ENCODE results near the gene BDH1. TPM values are rescaled to one million over a fixed set of nuclear protein-coding genes. Genes with fewer than 3 reads are reported as not detected.

Gene BDH1
- total and polyA plus RNA-seq, 4 donors, result 18.7 to 57.9 (median 33.1) TPM

DNA sequence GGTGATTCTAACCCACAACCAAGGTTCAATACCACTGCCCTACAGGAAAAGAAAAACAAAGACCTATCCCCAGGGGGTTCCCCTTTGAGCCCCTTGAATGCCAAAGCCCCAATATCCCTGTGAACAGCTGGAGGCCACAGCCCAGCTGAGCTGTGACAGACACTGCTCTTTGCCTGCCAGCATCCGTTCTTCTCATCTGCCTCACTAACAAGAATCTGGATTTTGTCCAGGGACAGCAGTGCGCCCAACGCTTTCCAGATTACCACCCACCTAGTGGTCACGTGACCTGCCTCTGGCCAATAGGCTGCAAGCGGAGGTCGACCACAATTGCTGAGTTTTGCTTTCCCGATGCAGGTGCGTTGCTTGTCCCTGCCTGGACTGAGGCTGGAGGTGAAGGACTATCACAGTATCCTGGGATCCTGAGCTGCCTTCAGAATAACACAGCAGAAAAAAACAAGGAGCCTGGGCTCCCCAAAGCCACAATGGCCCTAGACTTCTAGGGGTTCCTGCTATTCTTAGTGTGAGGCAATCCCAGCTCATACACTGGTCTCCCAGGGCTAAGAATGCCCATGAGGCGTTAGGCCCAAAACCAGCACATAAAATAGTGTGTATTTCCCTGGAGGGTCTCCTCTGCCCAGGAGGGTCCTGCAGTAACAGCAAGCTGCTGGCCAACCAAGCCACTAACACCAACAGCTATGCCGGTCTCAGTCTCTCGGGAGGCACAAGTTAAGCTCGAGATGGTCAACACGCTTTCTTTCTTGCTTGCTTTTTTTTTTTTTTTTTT is 13.8 kb downstream of the BDH1 start:
- DNase-seq (ENCODE audit: low read depth in 4 of 6, low spot score in 6 of 6), result peak in 4 of 6 donors; percentile 33 to 89 (median 69)
- peaks cover 19% of the 10 kb centered on the region for H3K36me3 ChIP-seq (ENCODE audit: control insufficient read depth, insufficient read depth, low read length)
- H3K27me3 ChIP-seq (ENCODE audit: control insufficient read depth, insufficient read depth, low read length), result no peaks in the 10 kb centered on the region
- no peaks in the 10 kb centered on the region for H3K9me3 ChIP-seq (ENCODE audit: control insufficient read depth, insufficient read depth, low read length)
- WGBS (ENCODE audit: insufficient coverage), result 37% methylated on average over 12 of the region's 13 CpGs
- peaks cover 8% of the 10 kb centered on the region for H3K4me1 ChIP-seq (ENCODE audit: control insufficient read depth, insufficient read depth, low read length)
- H3K4me3 ChIP-seq (ENCODE audit: low read depth, low read length), result no peak overlapping the region
- no peak overlapping the region for H3K27ac ChIP-seq (ENCODE audit: low read depth, low read length)

DNA sequence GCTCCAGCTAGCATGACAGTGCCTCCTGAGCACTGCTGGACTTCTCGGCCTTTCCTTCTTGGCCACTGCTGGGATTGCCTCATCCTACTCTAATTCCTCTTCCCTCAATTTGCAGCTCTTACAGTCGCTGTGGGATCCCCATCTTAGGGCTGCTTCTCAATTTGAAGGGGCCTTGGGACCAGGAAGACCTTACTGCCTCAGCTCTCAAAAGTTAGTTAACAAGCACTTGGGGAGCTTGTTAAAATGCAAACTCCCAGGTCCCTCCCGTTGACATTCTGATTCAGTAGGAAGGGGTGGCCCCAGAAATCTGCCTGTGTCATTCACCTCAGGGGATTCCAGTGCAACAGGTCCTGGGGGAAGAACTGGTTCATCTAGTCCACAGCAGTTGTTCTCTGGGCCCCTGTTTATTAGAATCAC is 14.8 kb downstream of the BDH1 start:
- H3K36me3 ChIP-seq (ENCODE audit: control insufficient read depth, insufficient read depth, low read length), result peaks cover 19% of the 10 kb centered on the region
- WGBS (ENCODE audit: insufficient coverage), result 51% methylated on average over 2 of the region's 3 CpGs
- peaks cover 8% of the 10 kb centered on the region for H3K4me1 ChIP-seq (ENCODE audit: control insufficient read depth, insufficient read depth, low read length)

DNA sequence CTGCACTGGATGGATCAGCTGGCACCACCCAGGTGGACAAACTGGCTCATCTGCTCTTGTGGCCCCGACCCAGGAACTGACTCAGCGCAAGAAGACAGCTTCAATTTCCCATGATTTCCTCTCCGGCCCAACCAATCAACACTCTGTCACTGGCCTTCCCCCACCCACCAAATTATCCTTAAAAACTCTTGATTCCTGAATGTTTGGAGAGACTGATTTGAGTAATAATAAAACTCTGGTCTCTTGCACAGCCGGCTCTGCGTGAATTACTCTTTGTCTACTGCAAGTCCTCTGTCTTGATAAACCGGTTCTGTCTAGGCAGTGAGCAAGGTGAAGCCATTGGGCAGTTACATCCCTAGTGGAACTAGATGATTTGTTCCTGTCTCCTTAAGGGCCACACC is 16.1 kb downstream of the BDH1 start:
- Histone ChIP-seq H3K4me1 (ENCODE audit: control insufficient read depth, insufficient read depth, low read length) (peaks cover 8% of the 10 kb centered on the region), H3K4me3 (ENCODE audit: low read depth, low read length) (no peak overlapping the region), H3K27ac (ENCODE audit: low read depth, low read length) (no peak overlapping the region), H3K36me3 (ENCODE audit: control insufficient read depth, insufficient read depth, low read length) (peaks cover 21% of the 10 kb centered on the region), H3K27me3 (ENCODE audit: control insufficient read depth, insufficient read depth, low read length) (no peaks in the 10 kb centered on the region), H3K9me3 (ENCODE audit: control insufficient read depth, insufficient read depth, low read length) (no peaks in the 10 kb centered on the region)
- no peak for DNase-seq (ENCODE audit: low read depth in 4 of 6, low spot score in 6 of 6)
- 91% methylated on average over 4 of the region's 6 CpGs for WGBS (ENCODE audit: insufficient coverage)

More for the DNA sequence above, 14.8 kb downstream of the BDH1 start:
- Histone ChIP-seq H3K9me3 (ENCODE audit: control insufficient read depth, insufficient read depth, low read length) (no peaks in the 10 kb centered on the region), H3K27me3 (ENCODE audit: control insufficient read depth, insufficient read depth, low read length) (no peaks in the 10 kb centered on the region), H3K27ac (ENCODE audit: low read depth, low read length) (no peak overlapping the region), H3K4me3 (ENCODE audit: low read depth, low read length) (no peak overlapping the region)
- no peak for DNase-seq (ENCODE audit: low read depth in 4 of 6, low spot score in 6 of 6)

DNA sequence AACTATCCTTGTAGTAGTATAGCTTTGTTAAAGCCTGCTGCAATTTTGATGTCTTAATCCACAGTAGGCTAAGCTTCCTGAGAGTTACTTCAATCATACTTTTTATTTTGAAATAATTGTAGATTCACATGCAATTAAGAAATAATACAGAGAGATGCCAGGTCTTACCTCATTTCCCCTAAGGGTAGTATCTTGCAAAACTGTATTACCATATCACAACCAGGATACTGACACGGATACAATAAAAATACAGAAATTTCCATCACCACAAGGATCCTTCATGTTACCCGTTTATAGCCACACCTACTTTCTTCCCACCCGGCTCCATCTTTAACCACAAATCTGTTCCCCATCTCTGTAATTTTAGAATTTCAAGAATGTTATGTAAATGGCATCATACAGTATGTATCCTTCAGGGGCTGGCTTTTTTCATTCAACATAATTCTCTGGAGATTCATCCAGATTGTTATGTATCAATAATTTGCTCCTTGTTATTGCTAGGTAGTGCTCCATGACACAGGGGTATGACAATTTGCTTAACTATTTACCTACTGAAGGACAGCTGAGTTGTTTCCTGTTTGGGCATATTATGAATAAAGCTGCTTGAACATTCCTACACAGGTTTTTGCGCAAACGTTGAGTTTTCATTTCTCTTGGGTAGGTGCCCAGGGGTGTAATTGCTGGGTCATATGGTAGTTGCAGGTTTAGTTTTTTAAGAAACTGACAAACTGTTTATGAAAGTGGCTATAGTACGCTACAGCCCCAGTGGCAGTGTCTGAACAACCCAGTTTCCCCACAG is 21.6 kb downstream of the BDH1 start:
- H3K9me3 ChIP-seq (ENCODE audit: control insufficient read depth, insufficient read depth, low read length), result no peaks in the 10 kb centered on the region
- no peak overlapping the region for H3K4me3 ChIP-seq (ENCODE audit: low read depth, low read length)
- H3K27ac ChIP-seq (ENCODE audit: low read depth, low read length), result no peak overlapping the region
- 100% methylated on average over 3 of the region's 6 CpGs for WGBS (ENCODE audit: insufficient coverage)
- H3K27me3 ChIP-seq (ENCODE audit: control insufficient read depth, insufficient read depth, low read length), result no peaks in the 10 kb centered on the region
- peak in 1 of 6 donors; percentile 14 for DNase-seq (ENCODE audit: low read depth in 4 of 6, low spot score in 6 of 6)
- no peaks in the 10 kb centered on the region for H3K4me1 ChIP-seq (ENCODE audit: control insufficient read depth, insufficient read depth, low read length)
- peaks cover 26% of the 10 kb centered on the region for H3K36me3 ChIP-seq (ENCODE audit: control insufficient read depth, insufficient read depth, low read length)

DNA sequence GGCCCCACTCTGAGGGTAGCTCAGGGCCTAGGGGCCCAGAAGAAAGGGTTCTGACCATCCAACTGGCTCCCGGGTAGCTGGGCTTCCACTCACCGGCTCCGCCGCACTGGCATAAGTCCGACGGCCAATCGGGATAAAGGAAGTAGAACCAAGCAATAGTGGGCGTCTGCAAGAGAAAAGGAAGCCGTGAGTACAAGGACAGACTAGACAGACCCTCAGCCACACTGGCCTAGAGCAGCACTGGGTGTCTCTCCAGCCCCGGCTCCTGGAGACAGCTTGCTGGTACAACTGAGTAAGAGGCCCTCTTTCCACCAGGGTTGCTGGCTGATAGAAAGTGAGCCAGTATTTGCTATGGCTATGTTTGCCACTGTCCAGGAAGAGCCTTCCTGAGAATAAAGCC is 22.4 kb downstream of the BDH1 start:
- Histone ChIP-seq H3K4me3 (ENCODE audit: low read depth, low read length) (no peak overlapping the region), H3K27me3 (ENCODE audit: control insufficient read depth, insufficient read depth, low read length) (no peaks in the 10 kb centered on the region), H3K4me1 (ENCODE audit: control insufficient read depth, insufficient read depth, low read length) (no peaks in the 10 kb centered on the region), H3K36me3 (ENCODE audit: control insufficient read depth, insufficient read depth, low read length) (peaks cover 26% of the 10 kb centered on the region), H3K9me3 (ENCODE audit: control insufficient read depth, insufficient read depth, low read length) (no peaks in the 10 kb centered on the region), H3K27ac (ENCODE audit: low read depth, low read length) (no peak overlapping the region)
- 93% methylated on average over 10 of the region's 10 CpGs for WGBS (ENCODE audit: insufficient coverage)
- no peak for DNase-seq (ENCODE audit: low read depth in 4 of 6, low spot score in 6 of 6)

DNA sequence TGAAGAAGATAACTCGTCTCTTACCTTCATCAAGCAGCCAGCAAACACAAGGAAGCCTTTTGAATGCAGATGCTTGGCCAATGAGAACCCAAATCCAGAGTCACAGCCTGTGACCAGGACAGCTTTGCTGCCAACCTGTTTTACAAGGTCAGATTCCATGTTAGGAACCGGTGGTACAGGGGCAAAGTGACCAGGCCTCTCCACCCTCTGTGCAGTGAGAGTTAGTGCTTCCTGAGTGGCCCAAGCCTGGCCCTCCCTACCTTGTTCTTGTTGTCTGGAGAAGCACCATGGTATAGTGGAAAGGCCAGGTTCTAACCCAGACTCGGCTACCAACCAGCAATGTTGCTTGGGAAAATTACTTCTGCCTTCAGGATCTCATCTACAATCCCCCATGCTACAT is 23.4 kb downstream of the BDH1 start:
- no peaks in the 10 kb centered on the region for H3K27me3 ChIP-seq (ENCODE audit: control insufficient read depth, insufficient read depth, low read length)
- WGBS (ENCODE audit: insufficient coverage), result 100% methylated on average over 1 of the region's 3 CpGs
- no peaks in the 10 kb centered on the region for H3K4me1 ChIP-seq (ENCODE audit: control insufficient read depth, insufficient read depth, low read length)
- peaks cover 35% of the 10 kb centered on the region for H3K36me3 ChIP-seq (ENCODE audit: control insufficient read depth, insufficient read depth, low read length)
- no peak for DNase-seq (ENCODE audit: low read depth in 4 of 6, low spot score in 6 of 6)
- no peak overlapping the region for H3K27ac ChIP-seq (ENCODE audit: low read depth, low read length)
- H3K9me3 ChIP-seq (ENCODE audit: control insufficient read depth, insufficient read depth, low read length), result no peaks in the 10 kb centered on the region
- H3K4me3 ChIP-seq (ENCODE audit: low read depth, low read length), result no peak overlapping the region

DNA sequence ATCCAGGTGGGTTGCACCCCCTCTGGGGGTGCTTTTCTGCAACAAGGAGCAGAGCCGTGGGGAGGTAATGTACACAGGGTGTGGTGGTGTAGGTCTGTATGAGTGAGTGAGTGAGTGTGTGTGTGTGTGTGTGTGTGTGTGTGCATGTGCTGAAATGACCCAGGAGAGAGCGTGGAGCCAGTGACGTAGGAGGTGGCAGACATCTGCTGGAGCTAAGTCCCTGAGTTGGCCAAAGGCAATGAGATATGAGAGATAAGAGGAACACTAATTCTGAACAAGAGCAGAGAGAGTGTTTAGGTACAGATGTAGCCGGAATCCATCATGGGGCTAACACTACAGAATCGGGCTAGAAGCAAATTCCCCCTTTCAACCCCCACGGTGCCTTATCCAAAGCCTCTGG is 27.6 kb downstream of the BDH1 start:
- whole genome bisulfite sequencing (ENCODE audit: insufficient coverage), result 98% methylated on average over 3 of the region's 6 CpGs
- peaks cover 47% of the 10 kb centered on the region for H3K36me3 ChIP-seq (ENCODE audit: control insufficient read depth, insufficient read depth, low read length)
- DNase-seq (ENCODE audit: low read depth in 4 of 6, low spot score in 6 of 6), result no peak
- H3K27me3 ChIP-seq (ENCODE audit: control insufficient read depth, insufficient read depth, low read length), result no peaks in the 10 kb centered on the region
- no peaks in the 10 kb centered on the region for H3K9me3 ChIP-seq (ENCODE audit: control insufficient read depth, insufficient read depth, low read length)
- H3K27ac ChIP-seq (ENCODE audit: low read depth, low read length), result no peak overlapping the region
- peaks cover under 1% of the 10 kb centered on the region for H3K4me1 ChIP-seq (ENCODE audit: control insufficient read depth, insufficient read depth, low read length)
- no peak overlapping the region for H3K4me3 ChIP-seq (ENCODE audit: low read depth, low read length)

DNA sequence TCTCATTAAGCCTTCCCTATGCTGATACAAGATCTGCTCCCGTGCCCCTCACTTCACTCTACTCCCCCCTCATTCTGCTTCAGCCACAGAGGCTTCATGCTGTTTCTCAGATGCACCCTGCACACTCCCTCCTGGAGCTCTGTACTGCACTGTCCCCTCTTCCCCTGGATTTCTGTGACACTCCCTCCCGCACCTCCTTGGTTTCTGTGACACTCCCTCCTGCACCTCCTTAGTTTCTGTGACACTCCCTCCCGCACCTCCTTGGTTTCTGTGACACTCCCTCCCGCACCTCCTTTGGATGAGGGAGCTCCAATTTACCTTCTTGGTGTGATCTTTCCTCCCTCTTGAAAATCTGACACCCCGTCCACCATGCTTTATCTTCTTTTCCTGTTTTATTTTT is 28.2 kb downstream of the BDH1 start:
- 93% methylated on average over 5 of the region's 5 CpGs for WGBS (ENCODE audit: insufficient coverage)
- peaks cover 7% of the 10 kb centered on the region for H3K4me1 ChIP-seq (ENCODE audit: control insufficient read depth, insufficient read depth, low read length)
- DNase-seq (ENCODE audit: low read depth in 4 of 6, low spot score in 6 of 6), result no peak
- H3K9me3 ChIP-seq (ENCODE audit: control insufficient read depth, insufficient read depth, low read length), result no peaks in the 10 kb centered on the region
- no peaks in the 10 kb centered on the region for H3K27me3 ChIP-seq (ENCODE audit: control insufficient read depth, insufficient read depth, low read length)
- peaks cover 44% of the 10 kb centered on the region for H3K36me3 ChIP-seq (ENCODE audit: control insufficient read depth, insufficient read depth, low read length)
- no peak overlapping the region for H3K4me3 ChIP-seq (ENCODE audit: low read depth, low read length)
- H3K27ac ChIP-seq (ENCODE audit: low read depth, low read length), result no peak overlapping the region

DNA sequence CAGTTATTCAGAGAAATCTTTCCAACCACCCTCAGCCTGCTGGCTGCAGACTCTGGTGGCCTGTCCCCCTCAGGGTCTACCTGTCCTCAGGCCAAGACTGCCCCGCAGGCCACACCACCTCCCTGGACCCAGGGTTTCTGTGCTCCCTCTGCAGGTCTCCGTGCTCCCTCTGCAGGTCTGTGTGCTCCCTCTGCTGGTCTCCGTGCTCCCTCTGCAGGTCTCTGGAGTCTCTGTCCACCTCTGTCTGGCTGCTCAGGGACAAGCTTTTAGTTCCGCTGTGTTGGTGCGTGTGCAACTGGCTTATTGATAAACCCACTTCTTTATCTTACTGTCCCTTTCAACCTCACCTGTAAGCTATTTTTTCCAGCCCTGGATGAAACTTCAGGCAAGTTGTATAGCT is 30.1 kb downstream of the BDH1 start:
- no peak overlapping the region for H3K27ac ChIP-seq (ENCODE audit: low read depth, low read length)
- peaks cover 41% of the 10 kb centered on the region for H3K36me3 ChIP-seq (ENCODE audit: control insufficient read depth, insufficient read depth, low read length)
- H3K4me3 ChIP-seq (ENCODE audit: low read depth, low read length), result no peak overlapping the region
- peaks cover 26% of the 10 kb centered on the region for H3K4me1 ChIP-seq (ENCODE audit: control insufficient read depth, insufficient read depth, low read length)
- no peaks in the 10 kb centered on the region for H3K27me3 ChIP-seq (ENCODE audit: control insufficient read depth, insufficient read depth, low read length)
- H3K9me3 ChIP-seq (ENCODE audit: control insufficient read depth, insufficient read depth, low read length), result no peaks in the 10 kb centered on the region
- 91% methylated on average over 5 of the region's 5 CpGs for WGBS (ENCODE audit: insufficient coverage)
- no peak for DNase-seq (ENCODE audit: low read depth in 4 of 6, low spot score in 6 of 6)

Measured in spinal cord (tissue), 10 donors.